Iris pigment epithelial cell (primary cell): Measurements from ENCODE around the gene TRAPPC3.

Experiments
- DNase-seq: peaks from one replicate; pipeline ENCODE4 v3.0.0-alpha.2; 2011; ENCODE audit warnings: low read depth

The TRAPPC3 gene

GRCh38 chr1:36098650-36099365 is 50.5 kb downstream of the TRAPPC3 start:
- DNase-seq, result no peak

DNA sequence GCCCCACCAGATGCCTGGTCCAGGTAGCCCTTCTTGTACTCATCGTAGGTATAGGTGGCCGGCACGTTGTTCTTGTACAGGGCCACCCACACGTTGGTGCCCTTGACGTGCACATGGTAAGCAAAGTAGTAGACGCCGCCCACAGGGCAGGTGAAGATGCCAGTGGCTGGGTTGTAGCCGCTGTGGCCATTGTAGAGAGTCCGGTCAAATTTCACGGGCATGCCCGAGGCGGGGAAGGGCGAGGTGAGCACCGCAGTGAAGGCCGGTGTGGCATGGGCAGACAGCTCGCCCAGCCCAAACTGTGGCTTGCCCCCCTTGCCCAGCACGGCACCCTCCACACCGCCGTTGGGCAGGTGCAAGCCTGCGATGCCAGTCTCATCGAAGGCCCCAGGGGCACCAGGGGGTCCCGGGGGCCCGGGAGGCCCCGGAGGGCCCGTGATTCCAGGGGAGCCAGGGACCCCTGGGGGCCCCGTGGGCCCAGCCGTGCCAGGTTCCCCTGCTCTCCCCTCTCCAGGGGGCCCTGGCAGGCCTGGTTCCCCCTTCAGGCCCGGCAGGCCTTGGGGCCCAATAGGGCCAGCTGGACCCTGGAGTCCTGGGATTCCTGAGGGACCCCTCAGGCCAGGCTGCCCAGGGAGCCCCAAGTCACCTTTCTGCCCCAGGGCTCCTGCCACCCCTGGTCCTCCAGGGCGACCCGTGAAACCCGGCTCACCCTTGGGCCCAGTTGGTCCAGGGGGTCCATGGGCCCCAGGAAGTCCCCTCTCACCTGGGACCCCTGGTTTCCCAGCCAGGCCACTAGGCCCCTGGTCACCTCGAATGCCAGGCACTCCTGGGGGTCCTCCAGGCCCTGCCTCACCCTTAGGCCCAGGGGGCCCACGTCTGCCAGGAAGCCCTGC is 51.3 kb downstream of the TRAPPC3 start:
- DNase-seq, result no peak

- no peak for DNase-seq
Measured at GRCh38 chr1:36096500-36097432, 52.5 kb downstream of the TRAPPC3 start.

DNA sequence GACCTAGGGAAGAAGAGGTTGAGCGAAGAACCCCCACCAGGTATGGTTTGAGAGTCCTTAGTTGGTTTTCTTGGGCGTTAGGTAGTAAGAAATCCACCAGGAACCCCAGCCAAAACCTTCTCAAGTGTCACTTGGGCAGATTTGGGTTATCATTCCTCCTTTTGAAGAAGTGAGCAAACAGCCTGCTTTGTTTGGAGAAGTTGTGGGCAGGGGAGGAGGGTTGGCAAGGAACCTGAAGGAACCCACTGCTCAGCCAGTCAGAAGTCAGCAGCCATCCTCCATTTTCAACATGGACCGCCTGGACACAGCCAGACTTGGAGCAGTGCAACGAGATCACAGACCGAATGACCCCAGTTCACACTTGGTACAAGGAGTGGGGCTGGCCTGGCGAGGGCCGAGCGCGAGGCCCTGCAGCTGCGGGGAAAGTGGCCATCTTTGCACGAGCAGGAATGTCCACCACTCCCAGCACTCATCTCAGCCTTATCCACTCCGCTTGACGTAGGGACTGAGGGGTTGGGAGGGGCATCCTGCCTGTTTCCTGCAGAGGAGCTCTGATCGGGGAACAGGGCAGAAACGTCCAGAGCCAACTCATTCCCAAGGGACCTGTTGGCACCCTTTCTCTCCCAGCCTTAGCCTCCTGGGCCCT is 53.4 kb downstream of the TRAPPC3 start:
- DNase-seq, result no peak

- DNase-seq, result no peak
Measured at GRCh38 chr1:36094621-36095061, 54.6 kb downstream of the TRAPPC3 start.

GRCh38 chr1:36093929-36094328 is 55.4 kb downstream of the TRAPPC3 start:
- no peak for DNase-seq

GRCh38 chr1:36093226-36093625 is 56.1 kb downstream of the TRAPPC3 start:
- no peak for DNase-seq

- DNase-seq, result no peak
Measured at GRCh38 chr1:36092798-36093185, 56.5 kb downstream of the TRAPPC3 start.

DNA sequence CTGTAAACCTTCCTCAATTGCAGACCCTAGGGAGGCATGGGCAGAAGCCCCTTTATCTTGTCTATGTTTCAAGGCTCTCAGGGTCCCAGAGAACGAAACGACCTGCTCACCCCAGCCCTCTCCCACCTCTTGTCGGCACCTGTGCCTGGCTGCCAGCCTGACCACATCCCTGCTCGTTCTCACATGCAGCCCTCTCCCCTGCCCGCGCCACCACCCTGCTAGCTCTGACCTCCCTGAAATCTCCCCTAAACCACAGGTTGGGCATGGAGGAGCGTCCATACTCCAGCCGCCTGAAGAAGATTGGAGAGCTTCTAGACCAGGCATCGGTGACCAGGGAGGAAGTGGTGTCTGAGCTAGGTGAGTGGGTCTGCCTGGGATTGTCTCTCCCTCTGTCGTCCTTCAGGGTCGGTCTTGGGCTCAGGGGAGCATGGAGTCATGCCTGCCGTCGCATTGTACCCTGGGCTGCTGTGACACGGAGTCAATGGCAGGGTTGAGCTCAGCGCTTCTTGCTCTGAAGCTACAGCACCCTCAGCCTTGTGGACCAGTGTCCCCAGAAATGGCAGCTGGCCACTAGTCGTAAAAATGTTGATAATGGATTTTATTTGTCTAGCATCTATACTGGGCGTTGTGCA is 57.0 kb downstream of the TRAPPC3 start:
- no peak for DNase-seq

DNA sequence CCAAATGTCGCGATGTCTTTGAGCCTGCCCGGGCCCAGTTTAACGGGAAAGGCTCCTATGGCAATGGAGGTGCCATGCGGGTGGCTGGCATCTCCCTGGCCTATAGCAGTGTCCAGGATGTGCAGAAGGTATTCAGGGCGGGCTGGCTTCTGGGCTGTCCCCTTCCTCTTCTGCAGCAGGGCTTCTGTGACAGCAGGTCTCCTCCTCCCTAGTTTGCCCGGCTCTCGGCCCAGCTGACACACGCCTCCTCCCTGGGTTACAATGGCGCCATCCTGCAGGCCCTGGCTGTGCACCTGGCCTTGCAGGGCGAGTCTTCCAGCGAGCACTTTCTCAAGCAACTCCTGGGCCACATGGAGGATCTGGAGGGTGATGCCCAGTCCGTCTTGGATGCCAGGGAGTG is 57.6 kb downstream of the TRAPPC3 start:
- DNase-seq, result no peak

GRCh38 chr1:36091141-36091540 is 58.1 kb downstream of the TRAPPC3 start:
- no peak for DNase-seq

DNA sequence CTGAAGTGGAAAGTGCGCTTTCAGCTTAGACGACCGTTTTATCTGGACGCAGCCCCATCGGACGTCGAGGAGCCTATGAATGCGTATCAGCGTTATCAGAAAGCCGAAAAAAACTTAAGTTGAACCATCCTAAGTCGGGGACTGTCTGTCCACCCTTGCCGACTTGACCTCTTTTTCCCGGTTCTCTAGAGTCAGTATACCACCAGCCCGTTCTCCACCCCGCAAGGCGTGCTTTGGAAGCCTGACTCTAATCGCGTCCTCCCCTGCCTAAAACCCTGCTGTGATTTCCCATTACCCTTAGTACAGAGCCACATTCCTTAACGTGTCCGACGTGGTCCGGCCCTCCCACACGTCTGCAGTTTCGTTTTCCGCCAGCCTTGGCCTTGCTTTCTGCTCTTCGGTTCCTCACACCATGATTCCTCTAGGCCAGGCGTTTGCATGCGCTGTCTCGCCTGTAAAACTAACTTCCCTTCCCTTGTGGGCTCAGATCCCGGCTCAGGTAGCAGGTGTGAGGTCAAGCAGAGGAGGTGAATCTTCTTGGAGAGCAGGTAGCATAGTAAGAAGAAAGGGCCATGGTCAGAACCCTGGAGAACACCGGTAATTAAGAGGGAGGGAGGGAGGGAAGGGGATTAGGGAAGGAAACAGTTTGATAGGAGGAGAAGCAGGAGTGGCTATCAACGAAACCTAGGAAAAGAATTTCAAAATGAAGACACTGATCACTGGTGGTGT is 59.7 kb downstream of the TRAPPC3 start:
- DNase-seq, result peak; percentile 83

DNA sequence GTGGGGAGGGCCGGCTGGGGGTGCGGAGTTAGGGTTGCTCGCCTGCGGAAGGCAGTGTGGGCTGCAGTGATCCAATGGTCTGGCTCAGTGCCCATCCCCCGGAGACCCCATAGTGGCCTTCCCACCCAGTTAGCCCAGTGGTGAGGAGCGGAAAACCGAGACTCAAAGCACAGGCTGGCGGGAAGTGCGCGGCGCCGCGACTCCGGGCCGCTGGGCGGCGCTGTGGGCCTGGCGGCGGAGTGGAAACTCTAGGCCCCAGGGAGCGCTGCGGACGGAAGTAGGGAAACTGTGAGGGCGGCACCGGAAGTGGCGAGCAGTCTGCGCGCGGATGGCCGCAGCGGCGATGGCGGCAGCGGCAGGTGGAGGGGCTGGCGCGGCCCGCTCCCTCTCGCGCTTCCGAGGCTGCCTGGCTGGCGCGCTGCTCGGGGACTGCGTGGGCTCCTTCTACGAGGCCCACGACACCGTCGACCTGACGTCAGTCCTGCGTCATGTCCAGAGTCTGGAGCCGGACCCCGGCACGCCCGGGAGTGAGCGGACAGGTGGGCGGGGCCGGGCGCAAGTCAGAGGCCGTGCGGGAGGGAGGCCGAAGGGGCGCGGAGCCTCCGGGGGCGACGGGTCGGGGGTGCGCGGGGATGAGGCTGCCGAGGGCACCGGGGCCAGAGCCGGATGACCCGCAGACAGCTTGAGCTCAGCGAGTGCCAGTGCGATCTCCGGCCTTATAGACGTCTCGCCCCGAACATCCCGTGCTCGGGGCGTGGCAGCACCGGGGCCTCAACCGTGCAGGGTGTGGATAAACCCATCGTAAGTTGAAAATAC is 60.5 kb downstream of the TRAPPC3 start, which contains the start of gene ADPRS:
Gene ADPRS, plus strand, starts transcription at position 316 of the 816 bp plus-strand sequence. Its CDS starts 13 bp downstream, at position 329.
- peak; percentile 92 for DNase-seq

- no peak for DNase-seq
Measured at GRCh38 chr1:36088265-36088576, 61.1 kb downstream of the TRAPPC3 start.

GRCh38 chr1:36087233-36088123 is 61.8 kb downstream of the TRAPPC3 start:
- DNase-seq, result no peak
